Right lobe of liver (tissue), 4 donors: ENCODE results near the gene ZIC2.

Source experiments
- POLR2A ChIP-seq: fragments of 450-650 bp; IDR thresholded peaks from one replicate; pipeline ENCODE4 v1.6.1; 2017; ENCODE audit warnings: antibody characterized with exemption, mild to moderate bottlenecking
- TF ChIP-seq, protein P1 (sequence below), 4 donors: fragments of 200-600 bp in 3 of 4; fragments of 450-650 bp in 1 of 4; IDR thresholded peaks; one replicate each; pipeline versions ENCODE4 v1.5.1 to v1.8.0; 2016 to 2022; ENCODE audit warnings: antibody characterized with exemption in 4 of 4, mild to moderate bottlenecking in 2 of 4
- donor health status: DM: no; HTN: no; CAD: no.
- donor health status: DM: no; HTN: no; CAD: no.
- donor health status: DM: no; HTN: yes; CAD: no.

DNA sequence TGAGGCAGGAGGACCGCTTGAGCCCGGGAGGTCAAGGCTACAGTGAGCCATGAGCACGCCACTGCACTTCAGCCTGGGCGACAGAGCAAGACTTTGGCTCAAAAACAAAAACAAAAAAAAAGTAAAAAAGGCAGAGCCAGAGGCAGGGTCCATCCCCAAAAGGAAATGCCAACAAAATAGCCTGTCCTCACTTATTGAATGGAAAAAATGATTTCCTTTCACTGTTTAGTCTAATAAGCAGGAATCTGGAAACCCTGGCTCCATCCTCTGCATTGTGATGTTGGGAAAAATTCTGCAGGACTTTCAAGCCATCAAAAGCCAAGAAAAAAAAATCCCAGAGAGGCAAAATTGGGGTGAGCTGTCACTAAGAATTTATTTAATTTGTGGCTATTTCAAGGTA, 33.2 kb upstream of the ZIC2 start:
- TF ChIP-seq, protein P1, sequence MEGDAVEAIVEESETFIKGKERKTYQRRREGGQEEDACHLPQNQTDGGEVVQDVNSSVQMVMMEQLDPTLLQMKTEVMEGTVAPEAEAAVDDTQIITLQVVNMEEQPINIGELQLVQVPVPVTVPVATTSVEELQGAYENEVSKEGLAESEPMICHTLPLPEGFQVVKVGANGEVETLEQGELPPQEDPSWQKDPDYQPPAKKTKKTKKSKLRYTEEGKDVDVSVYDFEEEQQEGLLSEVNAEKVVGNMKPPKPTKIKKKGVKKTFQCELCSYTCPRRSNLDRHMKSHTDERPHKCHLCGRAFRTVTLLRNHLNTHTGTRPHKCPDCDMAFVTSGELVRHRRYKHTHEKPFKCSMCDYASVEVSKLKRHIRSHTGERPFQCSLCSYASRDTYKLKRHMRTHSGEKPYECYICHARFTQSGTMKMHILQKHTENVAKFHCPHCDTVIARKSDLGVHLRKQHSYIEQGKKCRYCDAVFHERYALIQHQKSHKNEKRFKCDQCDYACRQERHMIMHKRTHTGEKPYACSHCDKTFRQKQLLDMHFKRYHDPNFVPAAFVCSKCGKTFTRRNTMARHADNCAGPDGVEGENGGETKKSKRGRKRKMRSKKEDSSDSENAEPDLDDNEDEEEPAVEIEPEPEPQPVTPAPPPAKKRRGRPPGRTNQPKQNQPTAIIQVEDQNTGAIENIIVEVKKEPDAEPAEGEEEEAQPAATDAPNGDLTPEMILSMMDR (IDR thresholded peaks at IDR 0.05): no peak
- TF ChIP-seq POLR2A: no peak
